HCT116 (cell line): ENCODE measurements around the gene FMN2. TPM values are rescaled to one million over a fixed set of nuclear protein-coding genes. Genes with fewer than 3 reads are reported as not detected.

Experiments
- ATAC-seq: fragments of 200-7000 bp; cut with Tn5 transposase; 2 replicates; pipeline ENCODE4 v1.9.1; 2020; ENCODE audit warnings: mild to moderate bottlenecking, moderate library complexity
- BruUV-seq: library from RNA; stranded (reverse); fragments of 400-500 nt; replicated peaks from 2 replicates; lab custom pipeline; 2021; lab: Mats Ljungman, UMichigan
- CTCF ChIA-PET: fragments of 300-600 bp; sonication (Branson Sonifier 250); formaldehyde crosslinking; loops from one replicate; lab custom pipeline; 2021; ENCODE audit warnings: antibody characterized with exemption; lab: Charles Lee
- POLR2A ChIA-PET: fragments of 300-600, 350-600 bp; sonication (Branson Sonifier 250); formaldehyde crosslinking; loops from one replicate; lab custom pipeline; 2021; ENCODE audit warnings: antibody characterized with exemption; lab: Charles Lee
- RAD21 ChIA-PET, 2 experiments: fragments of 300-600 bp; sonication (Branson Sonifier 250); formaldehyde crosslinking; loops; one replicate each; lab custom pipeline; 2023; ENCODE audit warnings: low total read pairs in 2 of 2; ENCODE audit not compliant: uncharacterized antibody in 2 of 2, unreplicated experiment in 2 of 2, low non-redundant PET in 1 of 2; lab: Charles Lee
- DNase-seq: peaks from one replicate; pipeline ENCODE4 v3.0.0-alpha.2; 2010; ENCODE audit warnings: low read depth, low spot score
- H2AFZ ChIP-seq: fragments of 200-600 bp; shearing (Covaris generic), sonication (generic); 2 replicates; pipeline ENCODE4 v1.6.1; 2017; ENCODE audit warnings: low read depth, mixed run types, mixed read lengths, antibody characterized with exemption, low read length; ENCODE audit not compliant: poor library complexity, severe bottlenecking
- H3K27ac ChIP-seq: 2 replicates; pipeline ENCODE4 v1.5.1; 2012; ENCODE audit warnings: low read depth, low read length
- H3K27me3 ChIP-seq: fragments of 200-600 bp; sonication (generic); 2 replicates; pipeline ENCODE4 v1.6.1; 2016; ENCODE audit warnings: mixed run types, low read length, mixed read lengths; ENCODE audit not compliant: insufficient read depth
- H3K36me3 ChIP-seq, 2 experiments: fragments of 200-500 bp in 1 of 2; fragments of 200-600 bp in 1 of 2; sonication (Bioruptor generic) in 1 of 2; sonication (generic) in 1 of 2; 2 replicates each; pipeline versions ENCODE4 v1.5.1 to v1.6.1; 2014 to 2016; ENCODE audit warnings: low read length in 2 of 2, inconsistent platforms in 1 of 2, mixed read lengths in 1 of 2, mixed run types in 1 of 2; ENCODE audit not compliant: insufficient read depth in 2 of 2, control insufficient read depth in 1 of 2
- H3K4me1 ChIP-seq, 2 experiments: fragments of 200-600 bp in 1 of 2; sonication (generic) in 1 of 2; 2 replicates each; pipeline versions ENCODE4 v1.5.1 to v1.6.1; 2012 to 2017; ENCODE audit warnings: low read length in 2 of 2, inconsistent platforms in 1 of 2, mild to moderate bottlenecking in 1 of 2, mixed read lengths in 1 of 2, mixed run types in 1 of 2, moderate library complexity in 1 of 2; ENCODE audit not compliant: insufficient read depth in 2 of 2, control insufficient read depth in 1 of 2
- H3K4me2 ChIP-seq: fragments of 200-600 bp; sonication (generic); 2 replicates; pipeline ENCODE4 v1.6.1; 2017; ENCODE audit warnings: mixed run types, low read length, mixed read lengths
- H3K4me3 ChIP-seq, 2 experiments: fragments of 200-600 bp in 1 of 2; sonication (generic) in 1 of 2; replicated peaks in 1 of 2; 2 replicates each; pipeline ENCODE4 v1.5.1; 2011 to 2016; ENCODE audit warnings: low read length in 2 of 2, control low read depth in 1 of 2, low read depth in 1 of 2, mild to moderate bottlenecking in 1 of 2, mixed read lengths in 1 of 2, mixed run types in 1 of 2
- H3K79me2 ChIP-seq: fragments of 200-600 bp; sonication (generic); 2 replicates; pipeline ENCODE4 v1.6.1; 2017; ENCODE audit warnings: mild to moderate bottlenecking, mixed run types, low read length, moderate library complexity, mixed read lengths; ENCODE audit not compliant: insufficient read depth
- H3K9ac ChIP-seq: fragments of 200-600 bp; sonication (generic); 2 replicates; pipeline ENCODE4 v1.6.1; 2016; ENCODE audit warnings: low read length, mixed read lengths
- H3K9me2 ChIP-seq: fragments of 200-600 bp; sonication (generic), shearing (Covaris generic); 2 replicates; pipeline ENCODE4 v1.6.1; 2017; ENCODE audit warnings: mixed run types, mild to moderate bottlenecking, moderate library complexity; ENCODE audit not compliant: insufficient read depth
- H3K9me3 ChIP-seq, 2 experiments: fragments of 200-500 bp in 1 of 2; fragments of 200-600 bp in 1 of 2; sonication (Bioruptor generic) in 1 of 2; sonication (generic) in 1 of 2; 2 replicates each; pipeline ENCODE4 v1.6.1; 2014 to 2017; ENCODE audit warnings: low read length in 2 of 2, mixed read lengths in 2 of 2, inconsistent platforms in 1 of 2, low read depth in 1 of 2, mild to moderate bottlenecking in 1 of 2, mixed run types in 1 of 2, moderate library complexity in 1 of 2; ENCODE audit not compliant: control insufficient read depth in 1 of 2, insufficient read depth in 1 of 2
- H4K20me1 ChIP-seq: fragments of 200-600 bp; sonication (generic), shearing (Covaris generic); 2 replicates; pipeline ENCODE4 v1.6.1; 2017; ENCODE audit warnings: mixed run types, mild to moderate bottlenecking, moderate library complexity; ENCODE audit not compliant: insufficient read depth
- CBX3 ChIP-seq: IDR thresholded peaks from 2 replicates; pipeline ENCODE4 v1.6.1; 2012; ENCODE audit warnings: low read depth
- EGR1 ChIP-seq: IDR thresholded peaks from 2 replicates; pipeline ENCODE4 v1.6.1; 2012; ENCODE audit warnings: low read depth
- ELF1 ChIP-seq: IDR thresholded peaks from 2 replicates; pipeline ENCODE4 v1.6.1; 2012; ENCODE audit warnings: low read depth, borderline replicate concordance
- EZH2 ChIP-seq: fragments of 200-600 bp; sonication (generic); IDR thresholded peaks from 2 replicates; pipeline ENCODE4 v1.6.1; 2017; ENCODE audit warnings: antibody characterized with exemption, mixed run types
- EZH2phosphoT487 ChIP-seq: fragments of 200-600 bp; IDR thresholded peaks from 2 replicates; pipeline ENCODE4 v1.6.1; 2018; ENCODE audit warnings: antibody characterized with exemption, borderline replicate concordance
- JUND ChIP-seq: IDR thresholded peaks from 2 replicates; pipeline ENCODE4 v1.6.1; 2012
- POLR2AphosphoS5 ChIP-seq: IDR thresholded peaks from 2 replicates; pipeline ENCODE4 v1.6.1; 2011; ENCODE audit warnings: mild to moderate bottlenecking, low read depth, low read length, moderate library complexity
- SIN3A ChIP-seq: IDR thresholded peaks from 2 replicates; pipeline ENCODE4 v1.6.1; 2012; ENCODE audit warnings: low read depth
- SP1 ChIP-seq: IDR thresholded peaks from 2 replicates; pipeline ENCODE4 v1.6.1; 2012; ENCODE audit warnings: low read depth
- SRF ChIP-seq: IDR thresholded peaks from 2 replicates; pipeline ENCODE4 v1.6.1; 2012; ENCODE audit warnings: low read depth
- TCF7L2 ChIP-seq: IDR thresholded peaks from 2 replicates; pipeline ENCODE4 v1.7.0; 2011; ENCODE audit warnings: borderline replicate concordance, inconsistent platforms; ENCODE audit not compliant: insufficient read depth, insufficient read length; ENCODE audit errors: extremely low read depth
- YY1 ChIP-seq: IDR thresholded peaks from 2 replicates; pipeline ENCODE4 v1.6.1; 2011; ENCODE audit warnings: low read length, low read depth, moderate library complexity, mild to moderate bottlenecking; ENCODE audit not compliant: insufficient replicate concordance; ENCODE audit errors: extremely low read depth
- intact Hi-C: fragments of 100-400 bp; cut with micrococcal nuclease; formaldehyde crosslinking; loops from 2 replicates; pipeline ENCODE4 v1.10.0; 2022
- total RNA-seq: library from RNA; stranded (reverse); gene quantifications from one replicate; pipeline ENCODE4 v1.2.1, GENCODE V29; 2021; ENCODE audit not compliant: unreplicated experiment
- TF ChIP-seq, protein P1 (sequence below): IDR thresholded peaks from 2 replicates; pipeline ENCODE4 v1.6.1; 2011; ENCODE audit warnings: mild to moderate bottlenecking, low read length, moderate library complexity; ENCODE audit not compliant: insufficient replicate concordance; ENCODE audit errors: extremely low read depth
- TF ChIP-seq, protein P2 (sequence below), 3 experiments: fragments of 200-600 bp in 1 of 3; sonication (generic) in 1 of 3; IDR thresholded peaks in 2 of 3; conservative IDR thresholded peaks in 1 of 3; 2 replicates each; pipeline ENCODE4 v1.5.1; 2012 to 2017; ENCODE audit warnings: low read depth in 2 of 3, low read length in 2 of 3, antibody characterized with exemption in 1 of 3, borderline replicate concordance in 1 of 3, control low read depth in 1 of 3, mild to moderate bottlenecking in 1 of 3, mixed read lengths in 1 of 3, mixed run types in 1 of 3, moderate library complexity in 1 of 3; ENCODE audit not compliant: insufficient read depth in 1 of 3

FMN2 gene
- total RNA-seq, 1 experiment from 2014 or later = not detected

DNA sequence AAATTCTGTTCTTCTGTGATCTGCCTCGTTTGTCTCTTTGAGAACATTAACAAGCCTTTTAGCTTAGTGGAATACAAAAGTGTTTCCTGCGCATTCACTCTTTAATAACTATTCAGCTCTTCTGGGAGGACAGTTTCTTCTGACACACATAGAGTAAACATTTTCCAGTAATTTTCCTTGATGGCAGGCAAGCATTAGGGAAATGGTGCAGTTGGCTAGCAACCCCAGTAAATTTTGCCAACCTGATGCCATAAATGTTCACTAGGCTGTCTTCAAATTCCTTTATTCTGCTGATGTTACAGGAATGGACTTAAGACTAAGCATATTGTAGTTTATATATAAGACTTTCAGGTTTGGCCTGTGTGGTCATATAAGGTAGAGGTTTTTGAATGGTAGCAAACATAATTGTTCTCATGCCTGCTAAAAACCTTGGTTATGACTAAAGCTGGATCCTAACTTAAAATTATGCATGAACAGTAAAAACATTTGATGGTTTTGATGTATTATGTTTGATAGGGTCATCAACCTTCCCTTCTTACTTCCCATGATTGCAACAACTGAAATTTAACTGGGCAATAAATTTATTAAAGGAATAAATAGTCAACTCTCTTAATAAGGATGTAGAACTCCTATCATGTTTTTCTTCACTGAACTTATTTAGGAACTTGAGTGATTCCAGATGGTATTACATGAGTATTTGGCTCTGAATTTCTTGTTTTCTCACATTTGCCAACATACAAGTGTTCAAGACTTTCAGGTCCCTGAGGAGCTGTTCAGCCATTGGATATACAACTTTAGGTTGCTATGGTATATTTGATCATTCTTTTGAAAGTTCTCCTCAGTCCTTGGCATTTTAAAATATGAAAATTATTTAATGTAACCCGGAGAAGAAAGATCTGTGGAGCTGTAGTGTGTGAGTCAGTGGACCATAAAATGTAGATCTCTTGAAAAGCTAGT is 223.4 kb downstream of the FMN2 start (continued):
- TF ChIP-seq, protein P1, sequence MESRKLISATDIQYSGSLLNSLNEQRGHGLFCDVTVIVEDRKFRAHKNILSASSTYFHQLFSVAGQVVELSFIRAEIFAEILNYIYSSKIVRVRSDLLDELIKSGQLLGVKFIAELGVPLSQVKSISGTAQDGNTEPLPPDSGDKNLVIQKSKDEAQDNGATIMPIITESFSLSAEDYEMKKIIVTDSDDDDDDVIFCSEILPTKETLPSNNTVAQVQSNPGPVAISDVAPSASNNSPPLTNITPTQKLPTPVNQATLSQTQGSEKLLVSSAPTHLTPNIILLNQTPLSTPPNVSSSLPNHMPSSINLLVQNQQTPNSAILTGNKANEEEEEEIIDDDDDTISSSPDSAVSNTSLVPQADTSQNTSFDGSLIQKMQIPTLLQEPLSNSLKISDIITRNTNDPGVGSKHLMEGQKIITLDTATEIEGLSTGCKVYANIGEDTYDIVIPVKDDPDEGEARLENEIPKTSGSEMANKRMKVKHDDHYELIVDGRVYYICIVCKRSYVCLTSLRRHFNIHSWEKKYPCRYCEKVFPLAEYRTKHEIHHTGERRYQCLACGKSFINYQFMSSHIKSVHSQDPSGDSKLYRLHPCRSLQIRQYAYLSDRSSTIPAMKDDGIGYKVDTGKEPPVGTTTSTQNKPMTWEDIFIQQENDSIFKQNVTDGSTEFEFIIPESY = no peak
- no peak for TF ChIP-seq EGR1
- TF ChIP-seq, protein P2, sequence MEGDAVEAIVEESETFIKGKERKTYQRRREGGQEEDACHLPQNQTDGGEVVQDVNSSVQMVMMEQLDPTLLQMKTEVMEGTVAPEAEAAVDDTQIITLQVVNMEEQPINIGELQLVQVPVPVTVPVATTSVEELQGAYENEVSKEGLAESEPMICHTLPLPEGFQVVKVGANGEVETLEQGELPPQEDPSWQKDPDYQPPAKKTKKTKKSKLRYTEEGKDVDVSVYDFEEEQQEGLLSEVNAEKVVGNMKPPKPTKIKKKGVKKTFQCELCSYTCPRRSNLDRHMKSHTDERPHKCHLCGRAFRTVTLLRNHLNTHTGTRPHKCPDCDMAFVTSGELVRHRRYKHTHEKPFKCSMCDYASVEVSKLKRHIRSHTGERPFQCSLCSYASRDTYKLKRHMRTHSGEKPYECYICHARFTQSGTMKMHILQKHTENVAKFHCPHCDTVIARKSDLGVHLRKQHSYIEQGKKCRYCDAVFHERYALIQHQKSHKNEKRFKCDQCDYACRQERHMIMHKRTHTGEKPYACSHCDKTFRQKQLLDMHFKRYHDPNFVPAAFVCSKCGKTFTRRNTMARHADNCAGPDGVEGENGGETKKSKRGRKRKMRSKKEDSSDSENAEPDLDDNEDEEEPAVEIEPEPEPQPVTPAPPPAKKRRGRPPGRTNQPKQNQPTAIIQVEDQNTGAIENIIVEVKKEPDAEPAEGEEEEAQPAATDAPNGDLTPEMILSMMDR (IDR thresholded peaks at IDR 0.05 in 2 of 3, conservative IDR thresholded peaks at IDR 0.05 in 1 of 3; ENCODE audit: borderline replicate concordance in 1 of 3, insufficient read depth in 1 of 3, low read depth in 2 of 3, low read length in 2 of 3) = no peak
- no peak for TF ChIP-seq EZH2phosphoT487
- TF ChIP-seq POLR2AphosphoS5 = no peak
- TF ChIP-seq TCF7L2 = no peak

DNA sequence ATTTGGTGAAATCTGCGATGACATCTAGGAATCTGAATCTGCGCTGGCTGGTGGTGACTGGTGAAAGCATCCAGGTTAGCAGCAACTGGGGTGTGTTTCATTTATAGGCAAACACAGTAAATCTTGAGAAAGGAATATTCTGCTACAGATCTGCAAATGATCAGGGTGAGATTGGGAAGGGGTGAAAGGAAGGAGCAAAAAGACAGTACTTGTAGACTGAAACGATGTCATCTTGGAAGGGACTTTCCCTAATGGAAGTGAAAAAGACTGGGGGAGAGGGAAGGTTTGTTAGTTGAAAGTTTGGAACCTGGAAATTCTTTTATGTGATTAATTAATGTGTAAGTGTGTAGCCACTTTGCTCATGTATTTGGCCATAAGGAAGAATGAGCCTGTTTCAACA is 228.3 kb downstream of the FMN2 start:
- Histone ChIP-seq H3K79me2 (no peaks in the 10 kb centered on the region), H3K27me3 (no peaks in the 10 kb centered on the region), H3K9me2 (no peaks in the 10 kb centered on the region), H3K4me2 (no peak overlapping the region), H4K20me1 (no peaks in the 10 kb centered on the region), H3K4me3 (no peak overlapping the region), H3K27ac (no peak overlapping the region), H3K4me1 (no peaks in the 10 kb centered on the region), H3K36me3 (no peaks in the 10 kb centered on the region), H2AFZ (no peak overlapping the region), H3K9ac (no peak overlapping the region), H3K9me3 (peaks cover 6 to 15% of the 10 kb centered on the region in 2 experiments; a peak in 3 of 4 replicates)
- intact Hi-C loops = no loop called here
- ChIA-PET CTCF (no interaction called here), POLR2A (no interaction called here), RAD21 (no interaction called here)
- no peak for DNase-seq
- no TSS peak for BruUV-seq
- ATAC-seq = no peak
- TF ChIP-seq YY1 (no peak), CBX3 (no peak), EZH2 (no peak), SRF (no peak), SP1 (no peak), EZH2phosphoT487 (no peak), JUND (no peak), SIN3A (no peak), ELF1 (no peak)
- TF ChIP-seq, protein P2 (IDR thresholded peaks at IDR 0.05 in 2 of 3, conservative IDR thresholded peaks at IDR 0.05 in 1 of 3; ENCODE audit: borderline replicate concordance in 1 of 3, insufficient read depth in 1 of 3, low read depth in 2 of 3, low read length in 2 of 3) = no peak
- TF ChIP-seq, protein P1 = no peak
